GM12878 (cell line): ENCODE results near the gene GABPA.

Experiments
- ASH2L ChIP-seq: fragments of 300-600, 200-600 bp; sonication (generic); IDR thresholded peaks from 2 replicates; pipeline ENCODE4 v1.6.1; 2017; ENCODE audit warnings: low read depth, mild to moderate bottlenecking, borderline replicate concordance
- KLF5 ChIP-seq: fragments of 450-650 bp; IDR thresholded peaks from 2 replicates; pipeline ENCODE4 v1.6.1; 2014; ENCODE audit warnings: mild to moderate bottlenecking; ENCODE audit not compliant: partially characterized antibody
- RCOR1 ChIP-seq: conservative IDR thresholded peaks from 2 replicates; pipeline ENCODE4 v1.6.1; 2012; ENCODE audit warnings: low read depth, low read length, improper control_type of control experiment
- SP1 ChIP-seq: IDR thresholded peaks from one replicate; pipeline ENCODE4 v1.6.1; 2011; ENCODE audit warnings: low read depth, low read length
- ZSCAN29 ChIP-seq: fragments of 450-650 bp; IDR thresholded peaks from 2 replicates; pipeline ENCODE4 v1.6.1; 2017; ENCODE audit warnings: mild to moderate bottlenecking, moderate library complexity
- TF ChIP-seq, protein P1 (sequence below), 3 experiments: IDR thresholded peaks in 2 of 3; conservative IDR thresholded peaks in 1 of 3; 2 replicates each; pipeline ENCODE4 v1.5.1; 2011; ENCODE audit warnings: low read depth in 3 of 3, low read length in 3 of 3, mild to moderate bottlenecking in 3 of 3, control low read depth in 2 of 3, moderate library complexity in 2 of 3, inconsistent platforms in 1 of 3, mixed read lengths in 1 of 3; ENCODE audit not compliant: control insufficient read depth in 2 of 3, insufficient read depth in 1 of 3; ENCODE audit errors: extremely low read depth in 1 of 3

DNA sequence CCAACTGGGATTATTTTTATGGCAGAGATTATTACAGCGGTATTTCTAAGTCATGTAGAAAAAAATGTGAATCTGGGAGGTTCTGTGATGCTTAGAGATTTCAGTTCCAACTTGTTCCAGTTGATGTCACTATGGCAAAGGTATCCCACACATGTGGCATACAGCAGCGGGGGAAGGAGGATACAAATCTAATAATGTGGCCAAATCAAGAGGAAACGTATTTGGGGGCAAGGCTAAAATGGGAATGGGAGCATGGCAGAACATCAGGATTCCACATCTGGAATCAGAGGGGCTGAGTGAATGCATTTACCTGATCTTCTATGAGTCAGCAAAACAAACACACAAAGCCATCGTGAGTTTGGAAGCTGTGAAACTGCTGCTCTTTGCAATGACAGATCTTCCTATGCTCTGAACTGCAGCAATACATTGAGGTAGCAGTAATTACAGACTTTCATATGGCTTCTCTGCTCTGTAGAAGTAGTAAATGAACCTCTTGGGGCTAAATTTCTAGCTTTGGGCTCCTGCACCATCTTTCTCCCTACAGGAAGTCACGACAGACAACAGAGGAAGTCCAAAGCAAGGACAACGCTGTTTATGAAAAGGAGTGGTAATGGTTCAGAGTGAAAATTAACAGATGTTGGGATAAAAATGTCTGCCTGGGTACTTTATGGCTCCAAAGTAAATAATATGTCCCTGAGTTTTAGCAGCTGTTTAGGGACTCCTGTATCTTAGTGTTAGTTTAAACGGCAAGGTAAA is 55.5 kb downstream of the GABPA start:
- TF ChIP-seq KLF5 (no peak), SP1 (no peak), ASH2L (no peak), ZSCAN29 (no peak), RCOR1 (no peak)
- TF ChIP-seq, protein P1, sequence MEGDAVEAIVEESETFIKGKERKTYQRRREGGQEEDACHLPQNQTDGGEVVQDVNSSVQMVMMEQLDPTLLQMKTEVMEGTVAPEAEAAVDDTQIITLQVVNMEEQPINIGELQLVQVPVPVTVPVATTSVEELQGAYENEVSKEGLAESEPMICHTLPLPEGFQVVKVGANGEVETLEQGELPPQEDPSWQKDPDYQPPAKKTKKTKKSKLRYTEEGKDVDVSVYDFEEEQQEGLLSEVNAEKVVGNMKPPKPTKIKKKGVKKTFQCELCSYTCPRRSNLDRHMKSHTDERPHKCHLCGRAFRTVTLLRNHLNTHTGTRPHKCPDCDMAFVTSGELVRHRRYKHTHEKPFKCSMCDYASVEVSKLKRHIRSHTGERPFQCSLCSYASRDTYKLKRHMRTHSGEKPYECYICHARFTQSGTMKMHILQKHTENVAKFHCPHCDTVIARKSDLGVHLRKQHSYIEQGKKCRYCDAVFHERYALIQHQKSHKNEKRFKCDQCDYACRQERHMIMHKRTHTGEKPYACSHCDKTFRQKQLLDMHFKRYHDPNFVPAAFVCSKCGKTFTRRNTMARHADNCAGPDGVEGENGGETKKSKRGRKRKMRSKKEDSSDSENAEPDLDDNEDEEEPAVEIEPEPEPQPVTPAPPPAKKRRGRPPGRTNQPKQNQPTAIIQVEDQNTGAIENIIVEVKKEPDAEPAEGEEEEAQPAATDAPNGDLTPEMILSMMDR (IDR thresholded peaks at IDR 0.05 in 2 of 3, conservative IDR thresholded peaks at IDR 0.05 in 1 of 3; ENCODE audit: control insufficient read depth in 2 of 3, extremely low read depth in 1 of 3, insufficient read depth in 1 of 3, low read depth in 3 of 3, low read length in 3 of 3), result peak; percentile 29 to 35 (median 32); a peak in 3 of 6 replicates
